Smooth muscle cell (in vitro differentiated cells): ENCODE results near the gene FAM131B. TPM values are rescaled to one million over a fixed set of nuclear protein-coding genes. Genes with fewer than 3 reads are reported as not detected.

ENCODE experiments used
- DNase-seq: peaks from one replicate; lab custom pipeline; 2025; ENCODE audit not compliant: unreplicated experiment; lab: John Stamatoyannopoulos, UW
- H2AFZ ChIP-seq: fragments of 200-600 bp; sonication (generic); 2 replicates; pipeline ENCODE4 v1.6.0; 2016; ENCODE audit warnings: antibody characterized with exemption, low read depth, mild to moderate bottlenecking
- H3F3A ChIP-seq: fragments of 200-600 bp; sonication (generic); 2 replicates; pipeline ENCODE4 v1.6.0; 2017; ENCODE audit warnings: antibody characterized with exemption, low read depth
- H3K27ac ChIP-seq: fragments of 200-600 bp; sonication (generic); 2 replicates; pipeline ENCODE4 v1.5.1; 2016; ENCODE audit warnings: low read depth, mild to moderate bottlenecking
- H3K27me3 ChIP-seq: fragments of 200-600 bp; sonication (generic); 2 replicates; pipeline ENCODE4 v1.6.1; 2016; ENCODE audit warnings: low read depth, mild to moderate bottlenecking
- H3K36me3 ChIP-seq: fragments of 200-600 bp; sonication (generic); 2 replicates; pipeline ENCODE4 v1.5.1; 2016; ENCODE audit warnings: low read depth
- H3K4me1 ChIP-seq: fragments of 200-600 bp; sonication (generic); 2 replicates; pipeline ENCODE4 v1.5.1; 2016; ENCODE audit warnings: low read depth
- H3K4me2 ChIP-seq: fragments of 200-600 bp; sonication (generic); 2 replicates; pipeline ENCODE4 v1.6.0; 2016; ENCODE audit warnings: mild to moderate bottlenecking
- H3K4me3 ChIP-seq: fragments of 200-600 bp; sonication (generic); 2 replicates; pipeline ENCODE4 v1.5.1; 2016; ENCODE audit warnings: mild to moderate bottlenecking
- H3K79me2 ChIP-seq: fragments of 200-600 bp; sonication (generic); 2 replicates; pipeline ENCODE4 v1.6.0; 2016; ENCODE audit warnings: low read depth, mild to moderate bottlenecking
- H3K9ac ChIP-seq: fragments of 200-600 bp; sonication (generic); 2 replicates; pipeline ENCODE4 v1.6.0; 2016; ENCODE audit warnings: low read depth
- H3K9me3 ChIP-seq: fragments of 200-600 bp; sonication (generic); replicated peaks from 2 replicates; pipeline ENCODE4 v1.5.1; 2016; ENCODE audit warnings: low read depth
- H4K20me1 ChIP-seq: fragments of 200-600 bp; sonication (generic); 2 replicates; pipeline ENCODE4 v1.6.0; 2016; ENCODE audit warnings: low read depth
- CTCF ChIP-seq: fragments of 200-600 bp; sonication (generic); IDR thresholded peaks from 2 replicates; pipeline ENCODE4 v1.5.1; 2017; ENCODE audit warnings: borderline replicate concordance, mild to moderate bottlenecking, antibody characterized with exemption; ENCODE audit not compliant: insufficient read depth, poor library complexity, severe bottlenecking
- WGBS: methylation state at CpG from one replicate; pipeline ENCODE4 v1.1.7; 2016; ENCODE audit warnings: low lambda C conversion rate; 5-methylcytosine and 5-hydroxymethylcytosine counted together
- polyA plus RNA-seq: library from polyadenylated mRNA; unstranded; fragments of >200 nt; fragmentation: Nextera tagmentation; extraction: Ambion mirVana; gene quantifications from 2 replicates; pipeline ENCODE4 v1.2.1, GENCODE V29; 2016
- total RNA-seq: library from RNA; depleted of rRNA; stranded (reverse); fragments of >200 nt; gene quantifications from 2 replicates; pipeline ENCODE4 v1.2.3, GENCODE V29; 2014

FAM131B gene
- total and polyA plus RNA-seq, 2 experiments from 2014 or later, result 0.03 to 0.31 TPM

DNA sequence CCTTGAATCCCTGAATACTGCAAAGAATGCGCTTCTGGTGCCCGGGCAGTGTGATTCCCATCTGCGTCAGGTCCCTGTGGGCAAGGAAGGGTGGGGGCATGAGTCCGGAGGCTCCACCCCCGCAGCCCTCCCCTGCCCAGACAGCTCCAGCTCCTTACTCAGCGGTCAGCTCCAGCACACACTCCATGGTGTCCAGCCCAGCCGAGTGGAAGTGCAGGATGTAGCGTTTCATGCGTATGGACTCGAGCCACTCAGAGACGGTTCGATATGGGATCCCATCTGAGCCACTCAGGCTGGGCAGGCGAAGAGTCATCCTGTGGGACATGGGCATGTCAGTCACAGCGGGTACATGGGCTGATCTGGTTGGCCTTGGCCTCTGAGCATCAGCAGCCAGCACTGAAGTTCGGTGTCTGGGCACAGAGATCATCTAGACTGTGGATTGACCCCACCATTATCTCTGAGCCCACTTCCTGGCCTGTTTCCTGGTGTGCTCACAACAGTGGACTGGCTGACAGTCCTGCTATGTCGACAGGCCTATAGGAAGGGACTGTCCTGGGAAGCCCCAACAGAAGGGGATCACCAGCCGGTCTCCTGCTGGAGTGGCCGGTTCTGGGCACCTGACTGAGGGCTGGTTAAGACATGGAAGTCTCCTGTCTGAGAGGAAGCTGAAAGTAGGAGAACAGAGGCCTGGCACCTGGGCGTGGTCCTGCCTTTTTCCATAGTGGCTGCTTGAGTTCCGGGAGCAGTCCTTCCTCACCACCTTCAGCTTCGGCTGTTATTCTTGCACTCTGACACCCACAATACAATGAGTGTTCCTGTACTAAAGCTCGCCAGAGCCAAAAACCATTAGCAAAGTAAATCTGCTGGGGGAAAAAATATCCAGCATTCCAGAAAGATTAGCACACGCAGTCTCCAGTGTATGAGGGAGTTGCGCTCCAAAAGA, 29.2 kb upstream of the FAM131B start:
- no peaks in the 10 kb centered on the region for H3K9me3 ChIP-seq
- WGBS, result 68% methylated on average over 24 of the region's 24 CpGs
- TF ChIP-seq CTCF, result no peak
- no peaks in the 10 kb centered on the region for H3K36me3 ChIP-seq
- no peaks in the 10 kb centered on the region for H3K27me3 ChIP-seq
- peak overlapping the region; percentile 59 for H3K27ac ChIP-seq
- H3K4me3 ChIP-seq, result no peak overlapping the region
- no peaks in the 10 kb centered on the region for H3K4me1 ChIP-seq
- H4K20me1 ChIP-seq, result peaks cover 75% of the 10 kb centered on the region
- peaks cover 40% of the 10 kb centered on the region for H3F3A ChIP-seq
- DNase-seq, result no peak
- no peak overlapping the region for H2AFZ ChIP-seq
- H3K79me2 ChIP-seq, result peaks cover 10% of the 10 kb centered on the region
- peak overlapping the region; percentile 62 for H3K4me2 ChIP-seq
- no peak overlapping the region for H3K9ac ChIP-seq

DNA sequence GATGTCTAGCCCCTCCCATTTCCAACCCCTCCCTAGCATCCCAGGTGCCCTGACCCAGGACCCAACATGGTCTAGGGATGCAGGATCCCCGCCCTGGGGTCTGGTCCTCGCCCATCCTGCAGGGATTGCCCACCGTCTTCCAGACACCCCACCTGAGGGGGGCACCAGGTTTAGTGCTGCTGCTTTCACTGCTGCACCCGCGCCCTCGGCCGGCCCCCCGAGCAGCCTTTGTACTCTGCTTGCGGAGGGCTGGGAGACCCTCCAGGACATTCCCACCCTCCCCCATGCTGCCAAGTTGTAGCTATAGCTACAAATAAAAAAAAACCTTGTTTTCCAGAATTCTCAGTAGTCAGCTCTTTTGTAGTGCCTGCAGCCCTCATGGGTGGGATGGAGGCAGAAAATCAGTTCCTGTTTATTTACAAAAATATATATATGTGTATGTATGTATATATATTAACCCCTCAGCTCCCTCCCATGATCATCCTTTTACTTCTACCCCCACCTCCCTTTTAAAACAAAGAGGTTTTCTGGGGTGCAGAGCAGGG, 28.3 kb upstream of the FAM131B start:
- Histone ChIP-seq H3F3A (peaks cover 41% of the 10 kb centered on the region), H3K27ac (no peak overlapping the region), H3K79me2 (peaks cover 17% of the 10 kb centered on the region), H3K4me3 (no peak overlapping the region), H3K9ac (no peak overlapping the region), H3K27me3 (no peaks in the 10 kb centered on the region), H2AFZ (no peak overlapping the region), H3K36me3 (no peaks in the 10 kb centered on the region), H3K4me2 (peak overlapping the region; percentile 62), H4K20me1 (peaks cover 84% of the 10 kb centered on the region), H3K4me1 (no peaks in the 10 kb centered on the region), H3K9me3 (no peaks in the 10 kb centered on the region)
- DNase-seq, result no peak
- 97% methylated on average over 9 of the region's 9 CpGs for WGBS
- TF ChIP-seq CTCF, result no peak

- Histone ChIP-seq H3F3A (peaks cover 43% of the 10 kb centered on the region), H3K27me3 (no peaks in the 10 kb centered on the region), H3K36me3 (no peaks in the 10 kb centered on the region), H4K20me1 (peaks cover 90% of the 10 kb centered on the region), H3K4me3 (no peak overlapping the region), H3K9ac (no peak overlapping the region), H3K79me2 (peaks cover 24% of the 10 kb centered on the region), H3K9me3 (no peaks in the 10 kb centered on the region), H3K4me2 (no peak overlapping the region), H3K27ac (no peak overlapping the region), H2AFZ (no peak overlapping the region), H3K4me1 (no peaks in the 10 kb centered on the region)
- DNase-seq, result no peak
- 86% methylated on average over 10 of the region's 10 CpGs for WGBS
- no peak for TF ChIP-seq CTCF
Observed at GRCh38 chr7:143390104-143390772, 27.7 kb upstream of the FAM131B start.
